ENCODE results near the gene SEL1L2. TPM values are rescaled to one million over a fixed set of nuclear protein-coding genes. Genes with fewer than 3 reads are reported as not detected.

The SEL1L2 gene
- total RNA-seq, 1 experiment from 2014 or later, result not detected

GRCh38 chr20:13865156-13865555, 125.3 kb downstream of the SEL1L2 start (continued):
- TF ChIP-seq NR3C1 (CRISPR knock-in tag; conservative IDR thresholded peaks at IDR 0.05; ENCODE audit: low read depth) (no peak), CREM (CRISPR knock-in tag; IDR thresholded peaks at IDR 0.05) (no peak), ZNF138 (CRISPR knock-in tag; conservative IDR thresholded peaks at IDR 0.05) (no peak), MLX (CRISPR knock-in tag; IDR thresholded peaks at IDR 0.05) (no peak), SP1 (CRISPR knock-in tag; conservative IDR thresholded peaks at IDR 0.05) (no peak), NFE2L1 (CRISPR knock-in tag; IDR thresholded peaks at IDR 0.05) (no peak), JAZF1 (CRISPR knock-in tag; IDR thresholded peaks at IDR 0.05) (no peak), ZNF281 (CRISPR knock-in tag; IDR thresholded peaks at IDR 0.05) (no peak), USF1 (CRISPR knock-in tag; IDR thresholded peaks at IDR 0.05) (no peak), KAT7 (CRISPR knock-in tag; IDR thresholded peaks at IDR 0.05; ENCODE audit: borderline replicate concordance) (no peak), ATF6 (CRISPR knock-in tag; IDR thresholded peaks at IDR 0.05) (no peak), MXD4 (CRISPR knock-in tag; IDR thresholded peaks at IDR 0.05; ENCODE audit: borderline replicate concordance) (no peak)

- no peak overlapping the region for H3K4me3 Mint-ChIP-seq
- H3K27ac Mint-ChIP-seq, result no peak overlapping the region
- no peak for DNase-seq (ENCODE audit: low spot score)
- H3K4me1 Mint-ChIP-seq, result peaks cover 7% of the 10 kb centered on the region
- ATAC-seq, result no peak
- CTCF ChIA-PET, result no interaction called here
- H3K9me3 Mint-ChIP-seq, result 0 out of 2 replicates have a peak, but pooled peaks cover 3% of the 10 kb centered on the region
- no peaks in the 10 kb centered on the region for H3K27me3 Mint-ChIP-seq (ENCODE audit: low read depth)
- no peaks in the 10 kb centered on the region for H3K36me3 Mint-ChIP-seq
- POLR2A ChIA-PET, result no interaction called here
- TF ChIP-seq TEAD1 (CRISPR knock-in tag; IDR thresholded peaks at IDR 0.05) (no peak), SOX15 (CRISPR knock-in tag; IDR thresholded peaks at IDR 0.05) (no peak), ARID4B (CRISPR knock-in tag; IDR thresholded peaks at IDR 0.05; ENCODE audit: borderline replicate concordance) (no peak), FOXJ3 (CRISPR knock-in tag; IDR thresholded peaks at IDR 0.05; ENCODE audit: borderline replicate concordance) (no peak)
These were observed 127.2 kb downstream of the SEL1L2 start for GRCh38 chr20:13863244-13863643.

Data from WTC11 (cell line).